ENCODE results near the gene SUMO3.

Gene SUMO3

DNA sequence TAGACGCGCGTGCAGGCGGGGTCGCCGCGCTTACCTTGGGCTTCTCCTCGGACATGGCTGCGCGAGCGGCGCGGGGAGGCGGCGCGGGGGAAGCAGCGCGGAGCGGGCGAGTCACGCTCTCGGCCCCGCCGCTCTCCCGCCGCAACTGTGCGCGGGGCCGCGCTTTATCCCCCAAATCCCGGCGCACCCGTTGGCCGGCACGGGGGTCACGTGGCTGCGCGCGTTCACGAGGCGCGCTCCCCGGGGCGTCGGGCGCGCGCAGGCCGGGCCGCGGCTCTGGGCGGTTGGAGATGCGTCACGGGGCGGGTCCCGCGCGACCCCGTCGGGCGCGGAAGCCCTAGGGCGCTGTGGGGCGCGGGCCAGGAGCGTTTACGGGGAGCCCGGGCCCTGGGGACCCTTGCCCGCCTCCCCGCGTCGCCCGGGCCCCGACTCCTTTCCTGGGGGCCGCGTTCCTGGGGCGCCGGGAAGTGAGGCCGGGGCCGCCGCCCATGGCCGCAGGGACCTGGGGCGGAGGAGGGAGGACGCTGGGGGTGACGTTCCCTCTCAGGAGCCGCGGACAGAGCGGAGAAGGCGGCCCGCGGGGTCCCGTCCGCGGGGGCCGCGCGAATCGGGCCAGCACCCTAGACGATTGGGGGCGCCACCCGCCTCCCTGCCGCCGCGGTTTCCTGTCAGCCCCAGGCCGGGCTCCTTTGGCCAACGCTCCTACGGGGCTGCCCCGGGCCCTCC is at the start of gene SUMO3:
TSS of gene SUMO3 (minus strand) at position 149 of the 726 bp plus-strand sequence. CDS start at position 55, 94 bp downstream.
- DNase-seq, result peak; percentile 85

DNA sequence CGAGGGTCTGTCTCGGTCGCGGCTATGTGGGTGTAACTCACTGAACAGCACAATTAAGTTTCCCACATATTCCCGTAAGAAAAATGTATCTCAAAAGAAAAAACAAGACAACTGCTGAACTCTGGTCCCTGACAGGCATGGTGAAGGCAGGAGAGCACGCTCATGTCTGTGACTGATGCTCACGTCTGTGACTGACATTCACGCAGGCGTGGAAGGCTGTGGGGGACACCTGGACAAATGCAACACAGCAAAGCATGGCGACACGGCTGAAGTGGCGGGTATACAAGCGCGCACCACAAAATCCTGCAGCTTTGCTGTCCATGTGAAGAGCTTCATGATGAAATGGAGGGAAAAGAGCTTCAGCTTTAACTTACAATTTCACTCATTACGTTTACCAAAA is 49.6 kb upstream of the SUMO3 start:
- no peak for DNase-seq

DNA sequence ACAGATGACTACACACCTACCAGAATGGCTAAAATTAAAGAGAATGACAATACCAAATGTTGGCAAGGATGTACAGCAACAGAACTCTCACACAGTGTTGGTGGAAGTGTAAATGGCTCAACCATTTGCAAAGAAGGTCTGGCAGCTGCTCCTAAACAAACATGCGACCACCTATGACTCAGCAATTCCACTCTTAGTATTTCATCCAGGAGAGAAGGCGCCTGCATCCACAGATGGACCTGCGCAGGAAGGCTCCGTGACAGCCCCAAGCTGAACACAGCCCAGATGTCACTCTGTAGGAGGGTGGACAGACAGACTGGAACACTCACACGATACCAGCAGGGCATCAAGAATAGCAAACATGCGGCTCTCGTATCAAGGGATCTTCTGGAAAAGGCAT is 48.9 kb upstream of the SUMO3 start:
- no peak for DNase-seq

DNA sequence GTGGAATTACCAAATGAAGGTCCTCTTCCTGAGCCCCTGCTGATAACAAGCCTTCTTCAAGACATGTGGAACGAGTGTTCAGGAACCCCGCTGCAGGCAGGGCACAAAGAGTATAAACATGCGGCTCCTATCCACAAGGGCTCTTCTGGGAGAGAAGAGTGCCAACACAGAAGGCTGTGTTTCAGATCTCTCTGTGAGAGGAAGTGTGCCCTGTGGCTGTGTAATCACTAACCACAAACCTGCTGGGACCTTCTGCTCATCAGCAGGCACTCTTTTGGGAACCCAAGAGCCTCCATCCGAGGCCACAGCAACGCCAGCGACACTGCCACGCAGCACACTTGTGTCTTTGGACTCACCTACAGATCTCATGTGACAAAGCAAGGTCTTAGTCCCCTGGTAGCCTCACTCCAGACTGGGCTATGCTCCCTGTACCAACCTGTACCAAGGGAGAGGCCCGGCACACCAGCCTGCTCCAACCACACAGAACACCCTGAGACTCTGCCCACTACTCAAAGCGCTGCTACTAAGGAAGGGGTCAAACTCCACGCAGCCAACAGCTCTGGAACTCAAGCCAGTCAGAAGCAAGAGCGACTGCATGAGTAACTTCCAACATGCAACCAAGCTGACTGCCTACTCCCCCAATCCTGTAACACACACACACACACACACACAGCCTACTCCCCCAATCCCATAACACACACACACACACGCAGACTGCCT is 47.9 kb upstream of the SUMO3 start:
- no peak for DNase-seq

DNA sequence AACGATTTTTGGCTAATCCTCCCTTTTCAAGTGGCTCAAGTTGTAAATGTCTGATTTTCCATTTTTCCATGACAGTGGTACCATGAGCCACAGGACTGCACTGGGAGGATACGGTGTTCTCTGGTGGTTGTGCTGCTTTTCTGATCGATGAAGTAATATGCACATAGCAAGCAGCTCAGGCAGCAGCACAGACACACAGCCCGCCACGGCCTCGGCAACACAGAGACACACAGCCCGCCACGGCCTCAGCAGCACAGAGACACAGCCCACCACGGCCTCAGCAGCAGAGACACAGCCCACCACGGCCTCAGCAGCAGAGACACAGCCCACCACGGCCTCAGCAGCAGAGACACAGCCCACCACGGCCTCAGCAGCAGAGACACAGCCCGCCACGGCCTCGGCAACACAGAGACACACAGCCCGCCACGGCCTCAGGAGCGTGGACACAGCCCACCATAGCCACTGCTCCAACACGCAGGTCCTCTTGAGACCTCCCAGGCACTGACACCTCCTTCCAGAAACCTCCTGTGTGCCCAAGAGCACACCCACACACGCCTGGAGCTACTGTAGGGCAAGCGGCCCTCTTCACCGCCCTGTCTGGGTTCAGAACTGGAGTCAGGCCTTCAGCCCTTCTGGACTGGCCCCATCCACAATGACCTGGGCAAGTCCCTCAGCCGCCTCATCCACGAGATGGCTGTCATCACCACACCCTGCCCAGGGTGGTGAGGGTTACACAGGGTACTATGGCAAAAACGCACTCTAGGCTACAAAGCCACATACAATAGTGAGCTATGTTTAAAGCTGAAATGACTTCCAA is 45.2 kb upstream of the SUMO3 start:
- no peak for DNase-seq

DNA sequence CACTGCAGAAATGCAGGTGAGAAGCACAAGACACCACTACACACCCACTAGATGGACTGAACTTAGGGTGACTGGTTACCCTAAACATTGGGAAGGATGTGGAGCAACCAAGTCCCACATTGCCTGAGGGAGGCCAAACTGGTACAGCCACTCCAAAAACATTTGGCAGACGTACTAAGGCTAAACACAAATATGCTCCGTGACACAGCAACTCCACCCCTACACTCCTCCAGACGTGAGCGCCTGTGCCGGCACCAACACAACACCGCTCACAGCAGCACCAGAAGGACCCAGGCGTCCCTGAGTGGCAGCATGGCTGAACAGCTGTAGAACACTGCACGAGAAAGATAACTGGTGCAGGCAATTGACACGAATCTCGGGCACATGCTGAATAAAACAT is 40.9 kb upstream of the SUMO3 start:
- DNase-seq, result no peak

DNA sequence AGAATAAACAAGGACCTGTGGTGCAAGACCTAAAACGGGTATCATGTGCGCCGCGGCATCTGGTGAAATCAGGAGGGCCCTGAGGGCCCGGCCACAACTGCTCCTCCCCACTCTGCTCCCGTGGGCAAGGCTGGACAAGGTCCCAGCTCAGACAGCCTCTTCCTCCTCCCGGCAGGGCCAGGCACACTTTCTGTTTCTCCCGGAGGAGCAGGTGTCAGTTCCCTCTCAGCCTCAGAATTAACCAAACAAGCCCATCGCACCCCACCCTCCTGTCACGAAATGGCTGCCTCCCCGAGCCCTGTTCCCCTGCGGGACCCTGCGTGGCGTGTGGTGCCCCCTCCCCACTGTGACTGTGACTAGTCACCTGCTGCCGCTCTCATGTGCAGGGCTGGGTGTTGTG is 40.4 kb upstream of the SUMO3 start:
- DNase-seq, result no peak

DNA sequence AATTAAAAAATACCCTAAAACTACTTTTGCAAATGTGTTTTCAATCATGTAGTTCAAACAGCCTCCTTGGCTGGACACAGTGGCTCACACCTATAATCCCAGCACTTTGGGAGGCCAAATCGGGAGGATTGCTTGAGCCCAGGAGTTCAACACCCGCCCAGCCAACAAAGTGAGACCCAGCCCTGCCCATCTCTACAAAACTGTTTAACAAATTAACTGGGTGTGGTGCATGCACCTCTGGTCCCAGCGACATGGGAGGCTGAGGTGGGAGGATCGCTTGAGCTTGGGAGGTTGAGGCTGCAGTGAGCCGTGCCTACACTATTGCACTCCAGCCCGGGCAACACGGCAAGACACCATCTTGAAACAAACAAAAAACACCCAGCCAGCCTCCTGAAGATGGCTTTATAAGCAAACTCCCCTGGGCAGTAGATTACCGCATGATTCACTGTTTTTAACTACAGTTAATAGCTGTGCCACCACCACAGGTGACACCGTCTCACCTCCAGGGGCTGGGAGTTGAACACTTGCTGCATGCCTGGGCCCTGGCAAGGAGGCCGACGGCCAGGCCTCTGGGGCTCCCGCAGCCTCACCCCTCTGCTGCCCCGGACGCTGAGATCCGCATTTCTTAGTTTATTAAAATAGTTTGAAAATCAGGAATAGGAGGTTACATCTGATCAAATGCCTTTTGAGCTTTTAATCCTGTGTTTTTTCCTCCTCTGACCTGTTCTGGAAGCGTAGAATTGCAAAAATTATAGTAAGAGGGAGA is 39.4 kb upstream of the SUMO3 start:
- DNase-seq, result no peak

DNA sequence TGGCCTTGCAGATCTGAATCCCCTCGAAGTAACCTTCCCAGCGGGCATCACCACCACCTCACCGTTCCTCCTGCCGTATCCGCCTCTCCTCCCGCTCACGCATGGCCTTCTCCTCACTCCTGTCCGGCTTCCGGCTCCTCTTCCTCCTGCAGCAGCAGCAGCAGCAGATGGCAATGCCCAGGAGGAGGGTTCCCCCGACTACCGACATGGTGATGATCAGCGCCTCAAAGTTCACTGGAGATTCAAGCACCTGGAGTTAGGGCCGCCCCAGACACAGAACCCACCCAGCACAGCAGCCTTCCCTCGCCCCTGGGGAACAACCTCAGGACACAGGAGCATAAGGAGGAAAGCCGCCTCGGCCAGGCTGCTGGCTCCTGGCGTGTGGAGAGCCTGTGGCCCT is 38.3 kb upstream of the SUMO3 start:
- DNase-seq, result no peak

DNA sequence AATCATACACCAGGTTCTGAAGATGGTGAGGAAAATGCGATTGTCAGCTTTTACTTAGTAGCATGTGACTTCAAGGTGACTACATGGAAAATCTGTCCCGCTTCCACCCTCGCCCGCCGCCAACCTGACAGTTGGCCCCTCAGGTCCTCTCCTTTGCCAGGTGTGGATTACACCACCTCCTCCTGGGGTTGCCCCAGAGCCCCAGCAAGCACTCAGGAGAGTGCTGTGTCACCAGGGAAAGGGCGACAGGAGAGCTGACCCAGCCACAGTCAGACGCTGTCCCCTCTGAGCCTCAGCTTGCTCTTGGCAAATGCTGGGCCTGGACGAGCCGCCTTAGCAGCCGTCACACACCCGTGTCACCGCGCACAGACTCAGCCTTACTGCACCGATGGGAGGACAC is 37.7 kb upstream of the SUMO3 start:
- DNase-seq, result no peak

DNA sequence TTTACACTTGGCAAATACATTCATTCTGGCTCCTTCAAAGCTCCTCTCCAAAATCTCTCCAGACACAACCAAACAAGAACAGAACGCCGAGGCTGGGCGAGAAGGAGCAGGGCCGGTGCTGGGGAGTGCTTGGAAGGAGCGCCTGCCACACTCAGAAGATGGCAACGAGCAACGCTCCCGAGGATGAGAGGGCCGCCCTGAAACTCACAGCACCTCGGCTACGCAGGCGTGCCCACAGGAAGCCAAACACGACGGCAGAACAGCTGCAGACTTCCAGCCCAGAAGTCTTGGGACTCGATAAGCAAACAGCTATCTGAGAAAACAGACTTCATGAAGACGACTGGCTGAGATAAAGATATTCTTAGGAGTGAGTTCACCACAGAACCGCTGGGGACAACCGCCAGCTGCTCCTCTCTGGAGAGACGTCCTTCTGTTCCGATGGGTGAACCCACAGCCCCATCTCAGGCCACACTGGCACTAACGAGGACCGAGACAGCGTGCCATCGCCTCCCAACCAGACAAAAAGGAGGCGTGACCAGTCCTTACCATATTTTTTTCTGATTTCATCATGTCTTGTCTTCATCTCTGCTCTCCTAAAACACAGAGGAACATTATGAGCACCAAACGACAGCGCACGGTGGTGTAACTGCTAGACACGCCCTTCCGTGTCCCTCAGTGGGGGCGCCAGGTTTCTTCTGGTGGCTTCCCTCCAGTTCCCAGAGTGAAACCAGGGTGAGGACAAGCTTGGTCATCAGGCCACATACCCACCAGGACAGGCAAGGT is 37.0 kb upstream of the SUMO3 start:
- no peak for DNase-seq

DNA sequence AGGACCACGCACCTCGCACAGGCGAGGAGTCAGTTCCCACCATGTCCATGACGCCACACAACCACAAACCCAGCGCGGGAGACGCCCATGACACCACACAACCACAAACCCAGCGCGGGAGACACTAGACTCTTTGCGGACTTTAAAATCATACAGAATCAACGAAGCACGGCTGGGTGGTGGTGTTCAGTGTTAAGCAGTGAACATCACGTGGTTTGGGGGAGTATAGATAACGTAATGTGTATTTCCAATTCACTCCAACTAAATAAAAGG is 36.5 kb upstream of the SUMO3 start:
- no peak for DNase-seq

DNA sequence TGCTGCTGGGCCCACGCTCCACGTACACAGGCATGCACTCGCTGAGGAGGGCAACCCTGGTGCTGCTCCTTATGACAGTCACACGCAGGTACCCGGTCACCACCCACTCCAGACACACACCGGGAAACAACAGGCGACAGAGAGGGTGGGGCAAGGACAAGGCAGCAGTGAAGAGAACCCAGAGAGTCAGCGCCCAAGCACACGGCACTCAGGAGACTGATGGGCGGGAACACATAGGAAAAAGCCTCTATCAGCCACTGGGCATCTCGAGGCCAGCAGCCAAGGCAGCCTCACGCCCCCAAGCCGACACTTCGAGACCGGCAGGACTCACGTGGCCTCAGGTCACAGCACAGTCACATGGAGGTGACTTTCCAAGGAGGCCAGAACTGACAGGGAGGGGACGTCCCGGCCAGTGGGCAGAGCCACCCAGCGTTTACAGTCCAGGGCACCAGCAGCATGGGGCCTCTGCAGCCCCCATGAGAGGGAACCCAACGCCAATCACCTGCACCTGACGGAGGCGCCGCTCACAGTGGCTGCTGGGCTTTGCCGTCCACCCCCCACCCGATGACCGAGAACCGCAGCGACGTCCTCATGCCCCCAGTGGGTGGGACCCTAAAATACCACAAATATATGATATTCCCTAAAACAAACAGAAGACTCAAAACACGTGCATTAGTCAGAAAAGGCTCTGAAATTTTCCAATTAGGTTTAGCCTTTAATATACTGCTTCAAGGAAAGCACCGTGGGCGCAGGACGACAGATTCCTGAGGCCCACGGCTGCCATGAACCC is 35.9 kb upstream of the SUMO3 start:
- DNase-seq, result no peak

DNA sequence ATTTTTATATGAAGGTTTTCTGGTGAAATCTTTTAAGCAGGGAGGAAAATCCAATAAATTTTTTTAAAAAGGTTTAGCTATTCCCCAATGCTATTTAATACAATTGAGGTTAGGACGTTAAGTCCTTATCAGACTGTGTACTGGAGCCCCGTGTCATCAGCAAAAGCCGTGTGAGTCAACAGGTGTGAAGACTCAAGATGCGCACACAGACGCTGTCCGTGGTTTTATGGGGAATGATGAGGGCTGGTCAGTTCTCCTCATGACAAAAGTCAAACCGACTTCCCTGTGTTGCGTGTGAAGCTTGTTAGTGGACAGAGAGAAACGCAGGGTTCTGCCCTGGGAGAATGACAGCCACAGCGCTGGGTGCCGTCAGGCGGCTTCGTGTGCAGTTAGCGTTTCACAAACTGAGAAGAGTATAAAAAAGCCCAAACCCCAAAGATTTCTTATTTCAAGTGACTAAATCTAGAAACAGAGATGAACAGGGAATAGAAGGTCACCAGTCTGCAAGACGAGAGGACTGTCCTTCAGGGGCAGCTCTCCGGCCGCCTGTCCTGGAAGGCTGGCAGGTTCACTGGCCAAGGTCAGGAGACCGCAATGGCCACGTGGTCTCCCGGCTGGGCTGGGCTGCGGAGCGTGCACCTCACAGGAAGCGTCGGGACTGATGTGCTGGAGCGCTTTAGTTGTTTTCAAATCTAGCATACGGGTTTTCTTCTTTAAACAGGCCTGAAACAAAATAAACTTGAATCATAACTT is 33.2 kb upstream of the SUMO3 start:
- DNase-seq, result no peak

DNA sequence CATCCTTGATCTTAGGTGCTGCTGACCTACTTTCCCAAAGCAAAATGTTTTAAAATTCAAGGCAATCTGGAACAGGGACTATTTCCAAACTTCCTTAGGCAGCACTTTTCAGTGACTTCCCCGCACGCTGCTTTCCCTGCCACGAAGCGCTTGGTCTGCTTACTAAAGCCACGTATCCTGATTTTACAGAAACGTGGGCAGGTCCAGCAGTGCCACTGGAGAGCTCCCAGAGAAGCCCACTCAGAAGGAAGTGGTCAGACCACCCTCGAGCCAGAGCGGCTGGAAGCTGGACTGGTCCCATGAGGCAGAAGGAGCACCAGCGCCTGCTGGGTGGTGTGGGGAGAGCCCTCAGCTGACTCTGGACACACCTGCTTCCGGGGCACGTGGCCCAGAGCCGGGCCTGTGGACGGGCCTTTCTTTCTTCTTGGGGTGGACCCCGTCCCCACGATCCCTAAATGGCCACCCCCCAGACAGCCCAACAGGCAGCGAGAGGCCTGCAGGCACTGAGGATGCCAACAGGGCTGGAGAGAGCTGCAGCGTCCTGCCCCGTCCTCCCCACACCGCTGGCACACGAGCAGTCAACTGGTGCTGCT is 32.4 kb upstream of the SUMO3 start:
- DNase-seq, result no peak

DNA sequence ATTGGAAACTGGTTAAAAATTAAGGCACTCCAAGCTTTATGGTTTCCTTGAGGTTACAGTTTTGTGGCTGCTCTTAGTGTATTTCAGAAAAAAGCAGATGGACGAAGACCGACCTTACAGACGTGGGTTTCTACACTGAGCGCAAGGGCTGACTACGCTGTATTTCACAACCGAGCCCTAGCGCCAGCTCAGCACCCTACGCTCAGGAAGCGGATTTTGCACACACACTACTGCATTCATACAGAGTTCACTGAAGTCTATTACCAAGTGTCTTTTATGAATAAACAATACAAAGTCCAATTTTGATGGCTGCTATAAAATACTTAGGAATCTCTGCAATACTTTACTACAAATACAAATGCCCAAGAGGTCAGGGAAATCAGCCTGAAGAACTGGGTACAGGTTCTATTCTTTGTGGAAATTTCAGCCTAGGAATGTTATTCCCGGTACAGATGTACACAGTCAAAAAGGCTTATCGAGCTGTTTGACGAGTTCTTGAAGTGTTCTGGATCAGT is 31.8 kb upstream of the SUMO3 start:
- DNase-seq, result no peak

DNA sequence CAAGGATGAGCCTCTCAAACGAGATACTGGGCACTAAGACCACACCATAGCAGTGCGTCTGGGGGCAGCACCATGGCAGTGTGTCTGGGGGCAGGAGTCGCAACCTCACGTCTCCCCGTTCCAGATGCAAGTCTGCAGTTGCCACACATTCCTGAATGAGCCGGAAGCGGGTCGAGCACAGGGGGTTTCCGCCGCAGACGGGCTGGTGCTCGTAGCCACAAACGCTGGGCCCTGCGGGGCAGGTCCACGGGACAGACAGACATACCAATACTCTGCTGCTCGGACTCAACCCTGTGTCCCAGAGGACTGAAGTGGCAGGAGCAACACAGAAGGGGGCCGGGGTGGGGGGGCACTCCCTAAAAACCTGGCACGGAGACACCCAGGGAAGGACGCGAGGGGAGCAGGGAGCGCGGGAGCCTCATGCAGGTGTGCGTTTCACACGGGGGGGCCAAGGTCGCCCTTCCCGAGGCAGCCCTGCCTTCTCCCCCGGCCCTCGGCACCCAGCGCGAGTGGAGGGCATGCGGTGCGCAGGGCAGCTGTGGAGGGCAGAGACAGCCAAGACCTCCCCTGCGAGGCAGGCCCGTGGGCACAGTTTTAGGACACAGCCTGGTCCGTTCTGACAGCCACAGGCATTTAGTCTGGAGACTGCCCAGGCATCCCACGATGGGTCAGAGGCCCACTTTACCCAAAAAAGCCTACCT is 31.1 kb upstream of the SUMO3 start:
- no peak for DNase-seq

DNA sequence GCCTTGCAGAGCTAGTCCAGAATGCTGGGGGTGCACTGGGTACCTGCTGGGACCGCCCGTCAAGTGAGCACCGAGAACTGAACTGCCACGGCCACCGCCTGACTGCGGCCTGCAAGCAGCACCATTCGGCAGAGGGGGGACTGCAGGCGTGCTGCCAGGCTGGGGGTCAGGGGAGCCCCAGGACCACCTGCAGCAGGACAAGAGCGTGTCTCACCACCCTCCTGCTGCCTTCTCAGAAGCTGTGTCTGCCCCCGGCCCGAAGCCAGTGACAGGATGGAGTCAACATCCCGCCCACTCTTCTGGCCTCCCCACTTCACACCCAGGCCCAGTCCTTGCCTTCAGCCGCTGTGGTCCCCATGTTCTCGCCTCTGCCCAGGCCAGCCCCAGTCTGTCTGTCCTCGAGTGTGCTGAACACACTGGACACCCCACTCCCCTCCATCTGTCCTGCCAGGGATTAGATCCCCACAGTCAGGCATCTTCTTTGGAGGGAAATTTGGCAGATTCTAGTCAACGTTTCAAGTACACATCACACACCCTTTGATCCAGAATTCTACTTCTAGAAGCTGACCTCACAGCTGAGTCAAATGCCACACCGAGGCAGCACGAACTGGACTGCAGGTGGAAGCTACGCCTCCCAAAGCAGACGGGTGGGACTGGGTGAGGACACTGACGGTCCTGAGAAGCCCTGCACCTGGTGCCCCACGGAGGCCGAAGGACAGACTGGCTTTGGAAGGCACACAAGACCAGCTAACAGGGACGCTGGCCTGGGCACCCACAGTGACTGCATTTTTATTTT is 29.6 kb upstream of the SUMO3 start:
- no peak for DNase-seq

All from activated naive CD4-positive, alpha-beta T cell treated with anti-CD3 and anti-CD28 coated beads, Interleukin-2, amount 50 U/mL, for 16 hours (primary cell).